Measurements from ENCODE around the gene SLC2A13.

Gene SLC2A13

GRCh38 chr12:40034712-40035111 is 71.2 kb downstream of the SLC2A13 start:
- Histone ChIP-seq H3K4me3 (ENCODE audit: insufficient read depth, low read length, poor library complexity, severe bottlenecking) (no peak overlapping the region), H3K27ac (ENCODE audit: low read depth, low read length) (no peak overlapping the region), H3K36me3 (ENCODE audit: low read length) (no peaks in the 10 kb centered on the region), H2AFZ (ENCODE audit: low read depth, low read length, severe bottlenecking) (no peak overlapping the region), H3K79me2 (ENCODE audit: insufficient read depth, low read length) (no peaks in the 10 kb centered on the region), H4K20me1 (ENCODE audit: low read depth, low read length) (no peaks in the 10 kb centered on the region; the same call in 1 of the 2 replicates), H3K9ac (ENCODE audit: low read length) (no peak overlapping the region), H3K27me3 (ENCODE audit: low read length) (no peaks in the 10 kb centered on the region), H3K9me3 (ENCODE audit: insufficient read depth, low read length) (no peaks in the 10 kb centered on the region), H3K4me2 (ENCODE audit: low read depth, low read length, poor library complexity, severe bottlenecking) (no peak overlapping the region), H3F3A (ENCODE audit: insufficient read depth) (no peaks in the 10 kb centered on the region), H3K9me2 (replicated peaks; ENCODE audit: insufficient read depth, low read length) (no peaks in the 10 kb centered on the region)
- TF ChIP-seq, protein P1, sequence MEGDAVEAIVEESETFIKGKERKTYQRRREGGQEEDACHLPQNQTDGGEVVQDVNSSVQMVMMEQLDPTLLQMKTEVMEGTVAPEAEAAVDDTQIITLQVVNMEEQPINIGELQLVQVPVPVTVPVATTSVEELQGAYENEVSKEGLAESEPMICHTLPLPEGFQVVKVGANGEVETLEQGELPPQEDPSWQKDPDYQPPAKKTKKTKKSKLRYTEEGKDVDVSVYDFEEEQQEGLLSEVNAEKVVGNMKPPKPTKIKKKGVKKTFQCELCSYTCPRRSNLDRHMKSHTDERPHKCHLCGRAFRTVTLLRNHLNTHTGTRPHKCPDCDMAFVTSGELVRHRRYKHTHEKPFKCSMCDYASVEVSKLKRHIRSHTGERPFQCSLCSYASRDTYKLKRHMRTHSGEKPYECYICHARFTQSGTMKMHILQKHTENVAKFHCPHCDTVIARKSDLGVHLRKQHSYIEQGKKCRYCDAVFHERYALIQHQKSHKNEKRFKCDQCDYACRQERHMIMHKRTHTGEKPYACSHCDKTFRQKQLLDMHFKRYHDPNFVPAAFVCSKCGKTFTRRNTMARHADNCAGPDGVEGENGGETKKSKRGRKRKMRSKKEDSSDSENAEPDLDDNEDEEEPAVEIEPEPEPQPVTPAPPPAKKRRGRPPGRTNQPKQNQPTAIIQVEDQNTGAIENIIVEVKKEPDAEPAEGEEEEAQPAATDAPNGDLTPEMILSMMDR (IDR thresholded peaks at IDR 0.05; ENCODE audit: insufficient read depth, low read length, poor library complexity, severe bottlenecking) = no peak
- TF ChIP-seq EZH2phosphoT487 (conservative IDR thresholded peaks at IDR 0.05; ENCODE audit: low read length) = no peak

DNA sequence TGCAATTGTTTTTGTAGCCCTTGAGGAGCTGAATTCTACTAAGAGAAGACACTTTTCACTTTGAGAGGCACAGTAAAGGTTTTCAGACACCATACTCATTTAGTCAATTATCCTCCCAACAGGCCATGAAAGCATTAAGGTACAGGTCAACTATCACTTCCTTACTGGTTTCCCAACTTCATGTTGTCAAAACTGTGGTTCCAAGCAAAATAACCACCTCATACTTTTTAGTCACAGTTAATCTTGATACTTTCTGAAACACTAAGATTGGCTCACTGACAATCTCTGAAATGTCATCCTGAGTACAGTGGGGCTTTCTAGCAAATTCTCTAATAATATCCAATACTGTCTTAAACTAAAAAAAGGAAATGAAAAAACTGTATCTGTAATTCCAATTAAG is 71.7 kb downstream of the SLC2A13 start:
- Histone ChIP-seq H3K9me2 (replicated peaks; ENCODE audit: insufficient read depth, low read length) (no peaks in the 10 kb centered on the region), H3K79me2 (ENCODE audit: insufficient read depth, low read length) (no peaks in the 10 kb centered on the region), H3K4me2 (ENCODE audit: low read depth, low read length, poor library complexity, severe bottlenecking) (no peak overlapping the region), H3F3A (ENCODE audit: insufficient read depth) (no peaks in the 10 kb centered on the region), H3K9me3 (ENCODE audit: insufficient read depth, low read length) (no peaks in the 10 kb centered on the region), H4K20me1 (ENCODE audit: low read depth, low read length) (no peaks in the 10 kb centered on the region; the same call in 1 of the 2 replicates), H3K27ac (ENCODE audit: low read depth, low read length) (no peak overlapping the region), H2AFZ (ENCODE audit: low read depth, low read length, severe bottlenecking) (no peak overlapping the region), H3K9ac (ENCODE audit: low read length) (no peak overlapping the region), H3K36me3 (ENCODE audit: low read length) (no peaks in the 10 kb centered on the region), H3K27me3 (ENCODE audit: low read length) (no peaks in the 10 kb centered on the region), H3K4me3 (ENCODE audit: insufficient read depth, low read length, poor library complexity, severe bottlenecking) (no peak overlapping the region)
- TF ChIP-seq, protein P1 (IDR thresholded peaks at IDR 0.05; ENCODE audit: insufficient read depth, low read length, poor library complexity, severe bottlenecking) = no peak
- TF ChIP-seq EZH2phosphoT487 (conservative IDR thresholded peaks at IDR 0.05; ENCODE audit: low read length) = no peak

- Histone ChIP-seq H3K9me2 (replicated peaks; ENCODE audit: insufficient read depth, low read length) (no peaks in the 10 kb centered on the region), H3K36me3 (ENCODE audit: low read length) (no peaks in the 10 kb centered on the region), H3K4me3 (ENCODE audit: insufficient read depth, low read length, poor library complexity, severe bottlenecking) (no peak overlapping the region), H3K79me2 (ENCODE audit: insufficient read depth, low read length) (no peaks in the 10 kb centered on the region), H3K9me3 (ENCODE audit: insufficient read depth, low read length) (no peaks in the 10 kb centered on the region), H3K27ac (ENCODE audit: low read depth, low read length) (no peak overlapping the region), H3K27me3 (ENCODE audit: low read length) (no peaks in the 10 kb centered on the region), H3K9ac (ENCODE audit: low read length) (no peak overlapping the region), H3F3A (ENCODE audit: insufficient read depth) (no peaks in the 10 kb centered on the region), H3K4me2 (ENCODE audit: low read depth, low read length, poor library complexity, severe bottlenecking) (no peak overlapping the region), H4K20me1 (ENCODE audit: low read depth, low read length) (no peaks in the 10 kb centered on the region), H2AFZ (ENCODE audit: low read depth, low read length, severe bottlenecking) (no peak overlapping the region)
- TF ChIP-seq, protein P1 (IDR thresholded peaks at IDR 0.05; ENCODE audit: insufficient read depth, low read length, poor library complexity, severe bottlenecking) = no peak
- TF ChIP-seq EZH2phosphoT487 (conservative IDR thresholded peaks at IDR 0.05; ENCODE audit: low read length) = no peak
Observed at GRCh38 chr12:40033242-40033630, 72.6 kb downstream of the SLC2A13 start.
